Measurements from ENCODE around the gene RASA4B. TPM values are rescaled to one million over a fixed set of nuclear protein-coding genes. Genes with fewer than 3 reads are reported as not detected.

RASA4B gene
- total RNA-seq, 1 experiment from 2014 or later = 6.0 TPM

GRCh38 chr7:102444961-102445673, 72.5 kb downstream of the RASA4B start:
- RAD21 ChIA-PET (ENCODE audit: low non-redundant PET in 1 of 2, low total read pairs in 2 of 2, uncharacterized antibody in 2 of 2, unreplicated experiment in 2 of 2) = no interaction called here
- TF ChIP-seq POLR2A (IDR thresholded peaks at IDR 0.05; ENCODE audit: borderline replicate concordance, extremely low read depth, insufficient read depth, insufficient read length) = no peak
- no peak for TF ChIP-seq CEBPB (IDR thresholded peaks at IDR 0.05; ENCODE audit: low read depth)
- TF ChIP-seq CBX3 (IDR thresholded peaks at IDR 0.05; ENCODE audit: low read depth) = no peak
- Histone ChIP-seq H4K20me1 (ENCODE audit: insufficient read depth) (no peaks in the 10 kb centered on the region), H3K79me2 (ENCODE audit: insufficient read depth, low read length) (no peaks in the 10 kb centered on the region), H2AFZ (ENCODE audit: low read depth, low read length, poor library complexity, severe bottlenecking) (no peak overlapping the region), H3K4me1 (ENCODE audit: control insufficient read depth in 1 of 2, insufficient read depth in 2 of 2, low read length in 2 of 2) (peaks cover 15 to 39% of the 10 kb centered on the region in 2 experiments), H3K9ac (ENCODE audit: low read length) (no peak overlapping the region), H3K9me2 (ENCODE audit: insufficient read depth) (no peaks in the 10 kb centered on the region), H3K9me3 (ENCODE audit: control insufficient read depth in 1 of 2, insufficient read depth in 1 of 2, low read depth in 1 of 2, low read length in 2 of 2) (no peaks in the 10 kb centered on the region), H3K27me3 (ENCODE audit: insufficient read depth, low read length) (no peaks in the 10 kb centered on the region), H3K36me3 (ENCODE audit: control insufficient read depth in 1 of 2, insufficient read depth in 2 of 2, low read length in 2 of 2) (no peaks in the 10 kb centered on the region; a peak in 1 of 4 replicates), H3K4me3 (replicated peaks in 1 of 2; ENCODE audit: low read depth in 1 of 2, low read length in 2 of 2) (no peak overlapping the region), H3K4me2 (ENCODE audit: low read length) (peak overlapping the region; percentile 6; the same call in 1 of the 2 replicates), H3K27ac (ENCODE audit: low read depth, low read length) (no peak overlapping the region)
- BruUV-seq (replicated peaks) = no TSS peak
- intact Hi-C loops (cut with micrococcal nuclease) = no loop called here
- ATAC-seq = no peak
- POLR2A ChIA-PET = no interaction called here
- no peak for DNase-seq (ENCODE audit: low read depth, low spot score)
- CTCF ChIA-PET = no interaction called here

GRCh38 chr7:102439963-102440795, 77.4 kb downstream of the RASA4B start:
- H3K36me3 ChIP-seq (ENCODE audit: control insufficient read depth in 1 of 2, insufficient read depth in 2 of 2, low read length in 2 of 2) = 0 out of 4 replicates have a peak, but pooled peaks cover 0 to 3% of the 10 kb centered on the region in 2 experiments
- H3K4me3 ChIP-seq (replicated peaks in 1 of 2; ENCODE audit: low read depth in 1 of 2, low read length in 2 of 2) = peak overlapping the region in 1 of 2 experiments; percentile 25; a peak in 2 of 4 replicates
- ChIA-PET POLR2A (no interaction called here), CTCF (interaction anchor here (0.7 to 1.6 kb wide), 2 partner anchors 10 to 16 kb away, joined by 3 to 4 read pairs; no protein-coding TSS in a partner anchor), RAD21 (ENCODE audit: low non-redundant PET in 1 of 2, low total read pairs in 2 of 2, uncharacterized antibody in 2 of 2, unreplicated experiment in 2 of 2) (interaction anchor here in 1 of 2 experiments (1.2 kb wide), 1 partner anchor 16 kb away, joined by 5 read pairs; no protein-coding TSS in a partner anchor)
- BruUV-seq (replicated peaks) = no TSS peak
- H3K9me3 ChIP-seq (ENCODE audit: control insufficient read depth in 1 of 2, insufficient read depth in 1 of 2, low read depth in 1 of 2, low read length in 2 of 2) = no peaks in the 10 kb centered on the region
- H3K27ac ChIP-seq (ENCODE audit: low read depth, low read length) = peak overlapping the region; percentile 60
- peaks cover 17 to 41% of the 10 kb centered on the region in 2 experiments for H3K4me1 ChIP-seq (ENCODE audit: control insufficient read depth in 1 of 2, insufficient read depth in 2 of 2, low read length in 2 of 2)
- H3K9me2 ChIP-seq (ENCODE audit: insufficient read depth) = no peaks in the 10 kb centered on the region
- no peaks in the 10 kb centered on the region for H4K20me1 ChIP-seq (ENCODE audit: insufficient read depth)
- DNase-seq (ENCODE audit: low read depth, low spot score) (peak; percentile 79), ATAC-seq (peak; percentile 94)
- H2AFZ ChIP-seq (ENCODE audit: low read depth, low read length, poor library complexity, severe bottlenecking) = no peak overlapping the region
- peak overlapping the region; percentile 80 for H3K4me2 ChIP-seq (ENCODE audit: low read length)
- intact Hi-C loops (cut with micrococcal nuclease) = loop anchor here (2.0 kb wide), 1 partner anchor 17 kb away; no protein-coding TSS in a partner anchor
- H3K9ac ChIP-seq (ENCODE audit: low read length) = peak overlapping the region; percentile 51
- no peaks in the 10 kb centered on the region for H3K79me2 ChIP-seq (ENCODE audit: insufficient read depth, low read length)
- no peaks in the 10 kb centered on the region for H3K27me3 ChIP-seq (ENCODE audit: insufficient read depth, low read length)
- TF ChIP-seq POLR2AphosphoS5 (IDR thresholded peaks at IDR 0.05; ENCODE audit: low read depth, low read length) (peak; percentile 64), REST (IDR thresholded peaks at IDR 0.05; ENCODE audit: low read depth) (no peak), ATF3 (IDR thresholded peaks at IDR 0.05) (no peak), ELF1 (IDR thresholded peaks at IDR 0.05; ENCODE audit: borderline replicate concordance, low read depth) (no peak), EZH2 (IDR thresholded peaks at IDR 0.05) (no peak), CTCF (IDR thresholded peaks at IDR 0.05 in 2 of 3, conservative IDR thresholded peaks at IDR 0.05 in 1 of 3; ENCODE audit: borderline replicate concordance in 1 of 3, insufficient read depth in 1 of 3, low read depth in 2 of 3, low read length in 2 of 3) (no peak), CBX3 (IDR thresholded peaks at IDR 0.05; ENCODE audit: low read depth) (no peak), RAD21 (IDR thresholded peaks at IDR 0.05; ENCODE audit: low read depth) (no peak), ZFX (IDR thresholded peaks at IDR 0.05) (no peak), CEBPB (IDR thresholded peaks at IDR 0.05; ENCODE audit: low read depth) (no peak), SRF (IDR thresholded peaks at IDR 0.05; ENCODE audit: low read depth) (no peak)
